SKM-1 treated with dmso at 0.1 percent for 144 hours (cell line): ENCODE data around the gene CALHM1.
A peak's percentile ranks its signal among the peaks of the same experiment; 100 is the strongest.
"Not testable (repeated sequence)": the region's sequence is repeated elsewhere in the genome, so short reads cannot be mapped to it uniquely, and the experiment has no call there.

Experiments used
- DNase-seq: peaks from one replicate; lab custom pipeline; 2025; ENCODE audit not compliant: unreplicated experiment; lab: John Stamatoyannopoulos, UW

The CALHM1 gene, protein sequence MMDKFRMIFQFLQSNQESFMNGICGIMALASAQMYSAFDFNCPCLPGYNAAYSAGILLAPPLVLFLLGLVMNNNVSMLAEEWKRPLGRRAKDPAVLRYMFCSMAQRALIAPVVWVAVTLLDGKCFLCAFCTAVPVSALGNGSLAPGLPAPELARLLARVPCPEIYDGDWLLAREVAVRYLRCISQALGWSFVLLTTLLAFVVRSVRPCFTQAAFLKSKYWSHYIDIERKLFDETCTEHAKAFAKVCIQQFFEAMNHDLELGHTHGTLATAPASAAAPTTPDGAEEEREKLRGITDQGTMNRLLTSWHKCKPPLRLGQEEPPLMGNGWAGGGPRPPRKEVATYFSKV

DNA sequence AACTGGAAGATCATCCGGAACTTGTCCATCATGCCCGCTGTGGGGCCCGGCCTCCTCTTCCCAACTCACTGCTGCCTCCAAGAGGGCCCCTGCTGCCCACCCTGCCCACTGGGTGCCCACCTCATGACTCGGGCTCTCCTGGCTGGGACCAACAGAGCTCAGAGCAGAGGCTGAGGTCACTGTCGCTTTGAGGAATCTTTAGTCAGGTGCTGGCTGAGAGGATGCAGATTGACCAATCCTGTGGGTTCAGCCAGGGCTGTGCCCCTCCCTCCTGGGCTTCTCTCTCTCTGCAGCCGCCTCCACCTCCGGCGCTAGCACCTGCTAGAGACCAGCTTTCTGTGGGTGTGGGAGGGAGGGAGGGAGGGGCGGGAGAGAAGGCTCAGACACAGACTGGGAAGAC, at the start of gene CALHM1:
TSS of gene CALHM1 (minus strand) at position 181 of the 400 bp plus-strand sequence. CDS start at position 32, 149 bp downstream.
- DNase-seq = peak; percentile 58

DNA sequence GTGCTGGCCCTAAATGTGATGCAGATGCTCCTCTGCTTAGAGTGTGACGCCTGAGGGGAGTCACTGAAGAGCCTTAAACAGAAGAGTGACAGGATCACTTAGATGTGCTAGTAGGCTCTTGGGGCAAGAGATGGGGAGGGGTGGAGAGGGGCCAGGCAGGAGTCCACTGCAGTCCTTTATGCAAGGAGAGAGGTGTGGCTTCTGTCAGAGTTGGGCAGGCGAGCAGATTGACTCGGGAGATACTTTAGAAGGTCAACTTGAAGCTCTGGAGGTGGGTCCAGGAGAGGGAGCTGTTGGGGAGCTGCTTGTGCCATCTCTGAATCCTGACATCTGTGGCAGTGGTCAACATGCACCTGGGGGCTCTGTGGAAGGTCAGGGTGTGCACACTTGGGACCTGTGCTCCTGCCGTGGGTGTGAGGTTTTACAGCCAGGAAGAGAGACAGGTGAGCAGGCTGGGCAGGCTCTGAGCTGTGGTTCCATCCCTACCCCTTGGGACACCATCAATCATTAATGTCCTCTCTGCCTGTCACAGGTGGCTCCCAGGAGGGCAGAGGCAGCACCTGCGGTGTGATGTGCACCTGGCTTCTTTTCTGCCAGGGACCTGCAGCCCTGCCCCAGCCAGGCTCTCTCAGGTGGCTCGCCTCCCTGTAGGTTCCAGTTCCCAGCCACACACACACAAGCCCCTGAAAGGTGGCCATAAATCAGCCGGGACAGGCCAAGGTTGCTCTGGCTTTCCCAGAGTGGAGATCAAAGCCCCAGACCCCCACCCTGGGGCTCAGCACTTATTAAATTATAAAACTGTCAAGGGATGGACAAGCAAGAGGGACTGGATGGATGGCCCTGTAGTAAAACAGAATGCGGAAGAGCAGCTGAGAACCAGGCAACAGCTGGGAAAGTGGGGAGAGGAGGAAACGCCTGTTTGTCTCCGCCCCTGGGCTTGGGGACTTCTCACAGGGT, 48.8 kb upstream of the CALHM1 start:
- no peak for DNase-seq

DNA sequence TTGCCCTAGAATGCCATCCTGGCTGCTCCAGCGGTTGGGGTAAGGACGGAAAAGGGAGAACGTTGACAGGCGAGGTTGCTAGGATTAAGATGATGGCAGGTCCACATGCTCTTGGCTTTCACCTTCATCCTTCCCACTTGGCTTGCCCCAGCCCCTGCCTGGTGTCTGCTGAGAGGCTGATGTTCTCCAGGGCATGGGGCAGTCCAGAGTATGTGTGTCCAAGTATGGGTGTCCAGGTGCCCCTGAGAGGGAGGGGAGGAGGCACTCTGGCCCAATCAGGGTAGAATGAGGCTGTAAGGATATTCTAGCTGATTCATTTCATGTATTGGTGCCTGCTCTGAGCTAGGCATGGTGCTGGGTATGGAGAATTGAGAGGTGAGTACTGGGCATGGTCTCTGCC, 47.4 kb upstream of the CALHM1 start:
- DNase-seq = no peak

DNA sequence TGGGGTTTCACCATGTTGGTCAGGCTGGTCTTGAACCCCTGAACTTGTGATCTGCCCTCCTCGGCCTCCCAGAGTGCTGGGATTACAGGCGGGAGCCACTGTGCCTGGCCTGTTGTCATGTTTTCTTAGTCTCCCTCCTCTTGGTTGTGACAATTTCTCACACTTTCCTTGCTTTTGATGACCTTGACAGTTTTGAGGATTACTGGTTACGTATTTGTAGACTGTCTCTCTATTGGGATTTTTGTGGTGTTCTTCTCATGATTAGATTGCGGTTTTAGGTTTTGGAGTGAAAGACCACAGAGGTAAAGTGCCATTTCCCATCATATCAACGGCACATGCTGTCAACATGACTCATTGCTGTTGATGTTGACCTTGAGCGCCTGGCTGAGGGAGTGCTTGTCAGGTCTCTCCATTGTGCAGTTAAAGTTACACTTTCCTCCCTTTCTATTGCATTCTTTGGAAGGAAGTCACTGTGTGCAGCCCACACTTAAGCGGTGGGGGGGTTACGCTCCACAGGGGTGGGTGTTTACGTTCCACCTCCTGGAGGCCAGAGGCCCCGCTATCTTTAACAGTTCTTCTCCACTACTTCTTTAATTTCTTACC, 45.6 kb upstream of the CALHM1 start:
- DNase-seq = no peak

DNA sequence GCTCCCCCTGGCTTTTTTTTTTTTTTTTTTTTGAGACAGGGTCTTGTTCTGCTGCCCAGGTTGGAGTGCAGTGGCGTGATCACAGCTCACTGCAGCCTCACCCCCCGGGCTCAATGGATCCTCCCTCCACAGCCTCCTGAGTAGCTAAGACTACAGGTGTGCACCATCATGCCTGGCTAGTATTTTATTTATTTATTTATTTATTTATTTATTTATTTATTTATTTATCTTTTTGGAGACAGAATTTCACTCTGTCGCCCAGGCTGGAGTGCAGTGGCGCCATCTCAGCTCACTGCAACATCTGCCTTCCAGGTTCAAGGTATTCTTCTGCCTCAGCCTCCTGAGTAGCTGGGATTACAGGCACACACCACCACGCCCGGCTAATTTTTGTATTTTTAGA, 45.1 kb upstream of the CALHM1 start:
- DNase-seq = not testable (repeated sequence)

DNA sequence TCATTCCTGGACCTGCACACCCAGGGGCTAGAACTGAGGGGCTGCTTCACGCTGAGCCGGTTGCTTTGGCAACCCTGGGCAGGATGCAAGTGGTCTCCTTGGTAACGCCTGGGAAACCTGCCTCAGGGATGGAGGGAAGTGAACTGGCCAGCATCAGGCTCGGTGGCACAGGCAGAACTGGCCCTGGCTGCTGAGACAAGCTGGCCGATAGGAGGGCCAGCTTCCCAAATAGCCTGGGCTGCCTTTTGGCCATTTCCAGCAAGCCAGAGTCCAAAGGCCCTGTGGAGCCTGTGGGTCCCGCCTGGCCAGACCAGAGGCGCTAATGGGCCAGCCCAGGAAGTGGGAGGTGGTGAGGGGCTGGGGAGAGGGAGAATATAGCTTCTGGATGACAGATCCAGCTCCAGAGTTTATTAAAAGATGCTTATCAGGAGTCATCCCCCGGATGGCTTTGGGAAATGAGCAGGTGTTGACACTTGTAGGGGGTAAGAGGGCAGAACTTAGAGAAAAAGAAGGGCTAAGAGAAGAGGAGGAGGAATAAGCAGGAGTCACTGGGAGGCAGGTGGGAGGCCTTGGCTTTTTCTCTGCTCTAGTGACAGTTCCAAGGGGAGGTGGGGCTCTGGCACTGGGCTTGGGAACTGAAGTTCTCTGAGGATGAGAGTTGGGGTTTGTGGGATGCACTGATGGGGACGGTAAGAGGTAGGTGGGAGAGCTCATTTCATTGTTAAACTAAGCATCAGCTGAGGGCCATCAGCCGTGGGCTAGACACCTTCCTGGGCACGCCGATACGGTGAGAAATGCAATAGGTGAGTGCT, 44.4 kb upstream of the CALHM1 start:
- DNase-seq = no peak

DNA sequence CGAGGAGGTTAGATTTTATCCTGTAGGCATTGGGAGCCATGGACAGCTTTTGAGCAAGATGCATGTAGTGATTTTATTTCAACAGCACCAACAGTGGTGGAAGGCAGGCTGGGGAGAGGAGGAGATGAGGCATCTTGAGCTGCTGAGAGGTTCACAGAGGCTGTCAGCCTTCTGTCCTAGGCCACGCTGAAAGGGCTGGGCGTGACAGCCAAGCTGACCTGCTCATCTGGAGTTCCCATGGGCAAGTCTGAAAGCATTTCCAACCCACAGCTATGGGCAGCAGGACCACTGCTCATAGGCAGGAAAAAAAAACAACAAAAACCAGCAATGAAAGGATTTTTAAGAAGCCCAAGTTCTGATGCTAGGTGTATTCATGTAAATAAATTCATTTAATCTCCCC, 42.5 kb upstream of the CALHM1 start:
- DNase-seq = no peak

DNA sequence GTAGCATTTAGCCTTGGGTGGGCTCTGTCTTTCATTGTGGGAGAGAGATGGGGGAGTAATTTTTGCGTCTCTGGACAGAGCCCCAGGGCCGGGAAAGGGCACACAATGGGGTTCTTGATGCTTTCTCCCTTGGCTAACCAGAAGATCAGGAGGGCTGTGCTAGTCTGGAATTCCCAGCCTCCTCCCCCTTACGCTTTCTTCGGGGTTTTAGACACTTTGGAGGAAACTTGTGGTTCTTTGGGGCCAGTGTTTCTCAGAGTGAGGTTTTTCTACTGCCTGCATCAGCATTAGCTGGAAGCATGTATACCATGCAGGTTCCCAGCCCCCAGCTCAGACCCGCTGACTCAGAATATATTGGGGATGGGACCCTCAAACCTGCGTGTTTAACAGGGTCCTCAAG, 41.8 kb upstream of the CALHM1 start:
- DNase-seq = no peak

GRCh38 chr10:103499881-103500280, 41.2 kb upstream of the CALHM1 start:
- no peak for DNase-seq

DNA sequence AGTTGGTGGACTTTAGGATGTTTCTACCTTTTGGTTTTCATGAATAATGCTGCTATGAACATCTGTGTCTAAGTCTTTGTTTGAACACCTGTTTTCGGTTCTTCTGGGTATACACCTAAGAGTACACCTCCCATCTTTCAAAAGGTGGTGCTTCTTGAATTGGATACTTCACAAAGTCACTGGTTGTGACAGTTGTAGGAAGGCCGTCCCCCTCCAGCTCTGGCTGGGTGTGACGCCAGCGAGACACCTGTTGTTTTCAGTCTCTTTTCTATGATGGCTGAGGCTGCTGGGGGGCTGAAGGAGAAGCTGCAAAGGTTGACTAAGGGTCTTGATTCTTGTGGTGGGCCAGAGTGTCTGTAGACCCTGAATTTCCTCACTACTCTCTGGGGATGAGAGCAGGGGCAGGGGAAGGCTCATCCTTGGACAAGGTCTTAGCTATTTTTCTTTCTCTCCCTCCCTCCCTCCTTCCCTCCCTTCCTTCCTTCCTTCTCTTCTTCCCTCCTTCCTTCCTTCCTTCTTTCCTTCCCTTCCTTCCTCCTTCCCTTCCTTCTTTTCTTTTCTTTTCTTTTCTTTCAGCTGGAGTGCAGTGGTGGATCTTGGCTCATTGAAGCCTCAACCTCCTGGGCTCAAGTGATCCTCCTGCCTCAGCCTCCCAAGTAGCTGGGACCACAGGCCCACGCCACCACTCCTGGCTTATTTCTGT, 40.4 kb upstream of the CALHM1 start:
- no peak for DNase-seq

- DNase-seq = no peak
Observed at GRCh38 chr10:103497161-103497915, 38.6 kb upstream of the CALHM1 start.

DNA sequence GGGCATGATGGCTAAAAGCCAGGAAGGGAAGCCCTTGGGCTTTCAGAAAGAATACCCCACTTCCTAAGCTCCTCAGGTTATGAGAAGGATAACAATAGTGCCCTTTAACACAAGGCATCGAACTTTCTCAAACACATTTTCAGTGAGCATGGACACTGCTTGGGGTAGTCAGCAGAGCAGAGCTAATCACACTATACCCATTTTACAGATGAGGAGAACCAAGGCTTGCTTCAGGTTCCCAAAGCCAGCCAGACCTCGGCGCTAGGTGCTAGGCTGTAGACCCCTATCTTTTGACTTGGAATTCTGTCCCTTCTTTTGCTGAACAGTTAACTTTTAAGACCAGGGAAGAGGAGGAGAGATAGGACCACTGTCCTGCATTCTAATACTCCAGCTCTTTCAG, 36.6 kb upstream of the CALHM1 start:
- no peak for DNase-seq

DNA sequence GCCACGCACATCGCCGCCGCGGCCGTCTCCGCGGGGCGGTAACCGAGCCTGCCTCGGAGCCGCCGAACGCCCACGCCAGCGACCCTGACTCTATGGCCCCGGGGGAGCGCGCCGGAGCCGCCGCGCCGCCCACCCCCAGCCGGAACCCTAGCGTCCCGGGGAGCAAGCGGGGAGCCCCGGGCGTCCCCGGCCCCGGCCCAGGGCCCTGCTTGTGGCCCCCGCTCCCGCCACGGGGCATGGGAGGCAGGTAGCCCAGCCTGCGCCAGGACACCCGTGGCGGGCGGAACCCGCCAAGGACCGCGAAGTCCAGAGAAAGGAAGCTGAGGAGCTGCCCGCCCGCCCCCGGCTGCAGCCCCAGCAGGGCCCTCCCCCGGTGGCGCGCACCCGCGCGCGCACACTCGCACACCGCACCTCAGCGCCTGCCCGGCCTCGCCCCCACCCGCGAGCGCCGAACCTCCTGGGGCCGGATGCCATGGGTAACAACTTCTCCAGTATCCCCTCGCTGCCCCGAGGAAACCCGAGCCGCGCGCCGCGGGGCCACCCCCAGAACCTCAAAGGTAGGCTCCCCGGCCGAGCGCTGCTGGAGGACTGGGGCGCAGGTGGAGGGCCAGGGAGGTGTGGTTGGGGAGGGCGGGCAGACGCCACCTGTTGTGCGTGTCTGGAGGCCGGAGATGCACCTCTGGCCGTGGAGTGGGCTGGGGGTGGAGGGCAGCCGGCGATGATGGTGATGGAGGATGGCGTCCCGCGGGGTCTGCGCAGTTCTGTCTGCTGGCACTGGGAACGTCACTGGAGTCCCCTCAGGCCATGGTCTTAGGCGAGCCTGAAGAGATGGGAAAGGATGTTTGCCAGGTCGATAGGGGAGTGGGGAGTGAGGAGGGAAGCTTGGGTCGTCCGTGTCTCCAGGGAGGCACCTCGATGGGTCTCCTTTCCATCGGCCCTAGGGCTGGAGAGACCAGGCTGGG, 35.5 kb upstream of the CALHM1 start:
- no peak for DNase-seq

- DNase-seq = no peak
Observed at GRCh38 chr10:103493362-103493915, 34.7 kb upstream of the CALHM1 start, which contains the start of gene NEURL1. Gene NEURL1, plus strand, starts transcription at chr10:103493705. Its CDS starts 683 bp downstream, at chr10:103494388.

GRCh38 chr10:103492655-103493261, 34.1 kb upstream of the CALHM1 start:
- DNase-seq = no peak

DNA sequence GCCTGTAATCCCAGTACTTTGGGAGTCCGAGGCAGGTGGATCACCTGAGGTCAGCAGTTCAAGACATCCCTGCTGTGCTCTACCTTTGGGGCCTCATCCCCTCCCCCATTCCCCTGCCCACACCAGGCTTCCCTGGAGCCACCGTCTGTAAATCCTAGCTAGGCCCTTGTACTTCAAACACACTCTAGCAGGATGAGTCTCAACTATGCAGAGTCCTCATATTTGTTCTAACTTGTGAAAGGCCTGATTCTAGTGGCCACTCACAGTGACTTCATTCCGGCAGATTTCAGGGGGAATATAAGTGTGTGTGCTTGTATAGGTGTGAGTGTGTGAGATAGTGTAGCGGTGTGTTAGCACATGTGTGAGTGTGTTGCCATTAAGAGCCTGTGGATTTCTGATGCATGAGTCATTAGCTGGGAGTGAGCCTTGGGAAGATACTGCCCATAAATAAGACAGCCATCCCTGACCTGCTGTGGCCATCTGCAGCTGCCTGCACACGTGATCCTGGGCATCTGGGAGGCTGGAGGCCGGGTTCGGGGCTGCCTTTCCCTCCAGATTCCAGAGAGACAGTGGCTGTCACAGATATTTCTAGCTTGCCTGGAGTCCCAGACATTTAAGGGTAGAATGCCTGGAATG, 33.1 kb upstream of the CALHM1 start:
- DNase-seq = no peak

GRCh38 chr10:103490986-103491314, 32.2 kb upstream of the CALHM1 start:
- DNase-seq = no peak
